ENCODE measurements around the gene PCK1. TPM values are rescaled to one million over a fixed set of nuclear protein-coding genes. Genes with fewer than 3 reads are reported as not detected.

PCK1 gene
- polyA plus RNA-seq, 3 donors = not detected

- Histone ChIP-seq H3K9ac (ENCODE audit: insufficient read depth, low read length, poor library complexity, severe bottlenecking) (no peak within 1 kb of the TSS), H4K20me1 (ENCODE audit: insufficient read depth, low read length) (no peaks in the 10 kb centered on the region), H3K79me2 (ENCODE audit: insufficient read depth, low read length) (no peaks in the 10 kb centered on the region), H3K4me2 (replicated peaks; ENCODE audit: extremely low read depth, low read length, poor library complexity, severe bottlenecking) (no peak within 1 kb of the TSS), H3K36me3 (replicated peaks in 1 of 2; ENCODE audit: control insufficient read depth in 1 of 2, insufficient read depth in 2 of 2, low read length in 2 of 2) (no peaks in the 10 kb centered on the region), H3K4me3 (replicated peaks in 1 of 3; ENCODE audit: low read depth in 2 of 3, low read length in 3 of 3) (no peak within 1 kb of the TSS), H3K27me3 (ENCODE audit: control insufficient read depth in 2 of 2, insufficient read depth in 2 of 2, low read length in 2 of 2) (peaks cover 0 to 7% of the 10 kb centered on the region in 2 donors), H3K4me1 (ENCODE audit: control insufficient read depth in 1 of 2, insufficient read depth in 2 of 2, low read length in 2 of 2) (no peaks in the 10 kb centered on the region), H3K27ac (ENCODE audit: low read depth in 1 of 2, low read length in 2 of 2) (no peak within 1 kb of the TSS), H3K9me3 (replicated peaks in 1 of 2; ENCODE audit: control insufficient read depth in 1 of 2, insufficient read depth in 1 of 2, low read length in 2 of 2) (no peaks in the 10 kb centered on the region), H2AFZ (ENCODE audit: insufficient read depth, low read depth, low read length, poor library complexity, severe bottlenecking) (no peak within 1 kb of the TSS)
- H3K4me1 Mint-ChIP-seq = no peaks in the 10 kb centered on the region
- peaks cover 2 to 18% (median 8%) of the 10 kb centered on the region in 3 donors for H3K27me3 Mint-ChIP-seq (ENCODE audit: low read depth in 3 of 3)
- no peaks in the 10 kb centered on the region for H3K9me3 Mint-ChIP-seq
- no peaks in the 10 kb centered on the region for H3K36me3 Mint-ChIP-seq
- no peak within 1 kb of the TSS for H3K4me3 Mint-ChIP-seq
- peak within 1 kb of the TSS in 1 of 7 donors; percentile 63 for H3K27ac Mint-ChIP-seq
- WGBS (ENCODE audit: insufficient coverage) = 96% methylated on average over 28 of the region's 43 CpGs
- TF ChIP-seq CTCF (IDR thresholded peaks at IDR 0.05) = no peak
- intact Hi-C loops (cut with micrococcal nuclease) = no loop called here
- DNase-seq = no peak
Observed at GRCh38 chr20:57524511-57525176, 36.3 kb upstream of the PCK1 start, which contains the start of gene CTCFL. TSS of gene CTCFL (minus strand) at chr20:57525140. CDS start at chr20:57524205, 935 bp downstream.

GRCh38 chr20:57525328-57526086 is 35.4 kb upstream of the PCK1 start:
- no peak for DNase-seq
- Histone ChIP-seq H3K27me3 (ENCODE audit: control insufficient read depth in 2 of 2, insufficient read depth in 2 of 2, low read length in 2 of 2) (no peaks in the 10 kb centered on the region), H3K9ac (ENCODE audit: insufficient read depth, low read length, poor library complexity, severe bottlenecking) (no peak overlapping the region), H3K36me3 (replicated peaks in 1 of 2; ENCODE audit: control insufficient read depth in 1 of 2, insufficient read depth in 2 of 2, low read length in 2 of 2) (no peaks in the 10 kb centered on the region), H2AFZ (ENCODE audit: insufficient read depth, low read depth, low read length, poor library complexity, severe bottlenecking) (no peak overlapping the region), H3K79me2 (ENCODE audit: insufficient read depth, low read length) (no peaks in the 10 kb centered on the region), H3K27ac (ENCODE audit: low read depth in 1 of 2, low read length in 2 of 2) (no peak overlapping the region), H3K4me2 (replicated peaks; ENCODE audit: extremely low read depth, low read length, poor library complexity, severe bottlenecking) (no peak overlapping the region), H3K4me3 (replicated peaks in 1 of 3; ENCODE audit: low read depth in 2 of 3, low read length in 3 of 3) (no peak overlapping the region), H3K4me1 (ENCODE audit: control insufficient read depth in 1 of 2, insufficient read depth in 2 of 2, low read length in 2 of 2) (no peaks in the 10 kb centered on the region), H3K9me3 (replicated peaks in 1 of 2; ENCODE audit: control insufficient read depth in 1 of 2, insufficient read depth in 1 of 2, low read length in 2 of 2) (no peaks in the 10 kb centered on the region), H4K20me1 (ENCODE audit: insufficient read depth, low read length) (no peaks in the 10 kb centered on the region)
- H3K4me1 Mint-ChIP-seq = no peaks in the 10 kb centered on the region
- peaks cover 2 to 15% (median 13%) of the 10 kb centered on the region in 3 donors for H3K27me3 Mint-ChIP-seq (ENCODE audit: low read depth in 3 of 3)
- WGBS (ENCODE audit: insufficient coverage) = 50% methylated on average over 4 of the region's 10 CpGs
- H3K36me3 Mint-ChIP-seq = no peaks in the 10 kb centered on the region
- intact Hi-C loops (cut with micrococcal nuclease) = no loop called here
- H3K4me3 Mint-ChIP-seq = no peak overlapping the region
- no peak overlapping the region for H3K27ac Mint-ChIP-seq
- no peak for TF ChIP-seq CTCF (IDR thresholded peaks at IDR 0.05)
- H3K9me3 Mint-ChIP-seq = peaks cover 0 to 1% (median 0%) of the 10 kb centered on the region in 7 donors

Data from CD14-positive monocyte (primary cell).